D721Med (cell line): ENCODE data around the gene FYN.

Experiments used
- DNase-seq: peaks from one replicate; pipeline ENCODE4 v3.0.0; 2011; ENCODE audit warnings: low spot score; ENCODE audit not compliant: insufficient read length
- FAIRE-seq: peaks from 2 replicates; lab custom pipeline; 2011; peaks lifted over from hg19 to GRCh38; lab: Jason Lieb, UNC
- CTCF ChIP-seq: IDR thresholded peaks from 2 replicates; pipeline ENCODE4 v1.5.1; 2012; ENCODE audit warnings: mild to moderate bottlenecking, control low read depth; ENCODE audit not compliant: insufficient read depth; ENCODE audit errors: missing control alignments

The FYN gene

GRCh38 chr6:111870742-111871064 is 2.5 kb downstream of the FYN start:
- no peak for FAIRE-seq
- TF ChIP-seq CTCF: no peak

GRCh38 chr6:111870051-111870741 is 3.1 kb downstream of the FYN start:
- no peak for DNase-seq
- FAIRE-seq: no peak
- no peak for TF ChIP-seq CTCF

More at GRCh38 chr6:111870742-111871064, 2.5 kb downstream of the FYN start:
- DNase-seq: no peak

GRCh38 chr6:111866857-111867256 is 6.4 kb downstream of the FYN start:
- no peak for DNase-seq
- no peak for FAIRE-seq
- TF ChIP-seq CTCF: no peak

- FAIRE-seq (no peak), DNase-seq (no peak)
- no peak for TF ChIP-seq CTCF
These were observed 7.2 kb downstream of the FYN start for GRCh38 chr6:111865909-111866546.

- no peak for TF ChIP-seq CTCF
- no peak for FAIRE-seq
These were observed 8.1 kb downstream of the FYN start for GRCh38 chr6:111865049-111865585.

GRCh38 chr6:111864138-111865048 is 8.9 kb downstream of the FYN start:
- FAIRE-seq (no peak), DNase-seq (no peak)
- no peak for TF ChIP-seq CTCF

More at GRCh38 chr6:111865049-111865585, 8.1 kb downstream of the FYN start:
- no peak for DNase-seq
